Activated naive CD4-positive, alpha-beta T cell treated with anti-CD3 and anti-CD28 coated beads, Interleukin-2, amount 50 U/mL, for 16 hours (primary cell): Measurements from ENCODE around the gene FOLR3.
"Not testable (repeated sequence)": the region's sequence is repeated elsewhere in the genome, so short reads cannot be mapped to it uniquely, and the experiment has no call there.

Experiments
- DNase-seq: peaks from one replicate; pipeline ENCODE4 v3.0.0-alpha.2; 2020

Gene FOLR3

DNA sequence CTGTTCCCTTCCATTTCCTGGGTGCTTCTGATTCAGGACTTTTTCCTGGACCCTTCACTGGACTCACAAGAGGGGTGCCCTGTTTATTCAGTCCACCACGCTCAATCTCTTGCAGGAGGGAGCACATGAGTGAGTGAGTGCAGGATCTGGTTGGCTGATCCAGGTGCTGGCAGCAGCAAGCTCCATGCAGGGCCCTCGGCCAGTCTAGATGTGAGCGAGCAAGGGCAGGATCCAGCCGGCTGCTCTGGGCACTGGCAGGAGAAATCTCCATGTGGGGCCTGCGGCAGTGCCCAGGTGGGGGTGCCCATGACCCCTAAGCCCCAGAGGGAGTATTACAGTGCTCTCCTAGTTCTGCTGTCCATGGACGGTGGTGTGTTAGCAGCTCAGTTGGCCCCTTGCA is 11.5 kb upstream of the FOLR3 start:
- no peak for DNase-seq

- DNase-seq: no peak
Observed at GRCh38 chr11:72125956-72126355, 9.6 kb upstream of the FOLR3 start.

- DNase-seq: no peak
Observed at GRCh38 chr11:72127923-72128322, 7.6 kb upstream of the FOLR3 start.

DNA sequence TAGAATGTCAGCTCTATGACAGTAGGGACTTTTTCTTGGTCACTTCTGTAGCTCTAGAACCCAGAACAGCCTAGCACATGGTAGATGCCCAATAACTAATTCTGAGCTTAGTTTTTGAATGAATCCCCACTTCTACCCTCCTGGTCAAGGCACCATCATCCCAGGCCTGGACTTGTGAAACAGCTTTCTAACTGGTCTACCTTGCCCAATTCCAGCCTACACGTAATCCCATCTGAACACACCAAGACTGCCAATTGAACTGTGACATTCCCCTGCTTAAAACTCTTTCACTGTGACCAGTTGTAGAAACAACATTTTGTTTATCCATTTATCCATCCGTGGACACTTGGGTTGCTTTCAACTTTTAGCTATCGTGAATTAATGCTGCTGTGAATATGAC is 6.1 kb upstream of the FOLR3 start:
- no peak for DNase-seq

- DNase-seq: no peak
Observed at GRCh38 chr11:72132646-72133045, 2.9 kb upstream of the FOLR3 start.

DNA sequence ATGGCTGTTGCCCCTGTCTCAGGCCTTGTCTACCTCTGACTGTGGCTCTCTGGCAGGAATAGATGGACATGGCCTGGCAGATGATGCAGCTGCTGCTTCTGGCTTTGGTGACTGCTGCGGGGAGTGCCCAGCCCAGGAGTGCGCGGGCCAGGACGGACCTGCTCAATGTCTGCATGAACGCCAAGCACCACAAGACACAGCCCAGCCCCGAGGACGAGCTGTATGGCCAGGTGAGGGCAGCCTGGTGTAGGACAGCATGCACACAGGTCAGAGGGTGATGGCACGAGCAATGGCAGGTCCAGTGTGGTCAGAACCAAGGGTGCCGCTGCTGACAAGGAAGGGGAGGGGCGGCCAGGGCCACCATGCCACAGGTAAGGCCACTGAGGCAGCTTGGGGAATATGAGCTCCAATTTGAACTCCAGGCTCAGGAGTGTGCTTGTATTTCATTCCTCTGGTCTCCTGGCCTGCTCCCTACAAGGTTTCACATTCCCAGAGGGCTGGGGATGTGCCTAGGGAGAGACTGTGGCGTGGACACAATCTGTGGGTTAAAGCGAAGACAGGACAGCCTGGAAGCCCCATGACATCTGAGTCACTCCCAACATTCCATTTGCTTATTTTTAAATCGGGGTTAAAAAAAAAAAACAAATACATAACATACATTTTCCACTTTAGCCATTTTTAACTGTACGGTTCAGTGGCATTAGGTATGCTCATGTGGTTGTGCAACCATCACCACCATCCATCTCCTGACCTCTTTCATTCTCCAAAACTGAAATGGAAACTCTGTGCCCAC is 562 bp downstream of the FOLR3 start:
- no peak for DNase-seq

DNA sequence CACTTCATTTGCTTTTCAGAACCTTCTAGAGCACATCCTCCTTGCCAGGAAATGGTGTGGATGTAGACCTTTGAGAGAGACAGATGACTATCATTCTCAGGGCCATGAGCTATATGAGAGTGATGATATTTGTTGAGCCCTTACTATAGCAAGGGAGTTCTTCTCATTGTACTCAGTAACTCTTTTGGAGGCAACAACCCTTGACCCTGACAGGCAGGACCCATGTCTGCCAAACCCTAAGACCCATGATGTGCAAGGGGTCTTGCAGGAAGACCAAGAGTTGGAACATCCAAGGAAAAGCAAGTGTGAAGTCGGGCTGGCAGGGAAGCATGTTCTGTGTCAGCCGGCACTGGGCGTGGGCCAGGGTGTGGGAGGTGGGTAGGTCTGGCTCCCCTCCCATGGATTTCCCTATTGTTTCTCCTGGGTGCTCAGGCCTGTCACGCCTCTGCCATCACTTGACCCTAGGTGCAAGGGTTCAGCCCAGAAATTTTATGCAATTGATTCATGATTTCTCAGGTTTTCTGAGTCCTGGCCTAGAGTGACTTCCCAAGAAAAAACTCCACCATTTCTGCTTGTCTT is 1.2 kb downstream of the FOLR3 start:
- DNase-seq: no peak

GRCh38 chr11:72138821-72139390 is 3.4 kb downstream of the FOLR3 start:
- DNase-seq: no peak

GRCh38 chr11:72139500-72139899 is 4.0 kb downstream of the FOLR3 start:
- no peak for DNase-seq

- no peak for DNase-seq
Observed at GRCh38 chr11:72140661-72141060, 5.1 kb downstream of the FOLR3 start.

GRCh38 chr11:72141066-72141465 is 5.5 kb downstream of the FOLR3 start:
- DNase-seq: no peak

- DNase-seq: not testable (repeated sequence)
Observed at GRCh38 chr11:72142086-72142485, 6.6 kb downstream of the FOLR3 start.

DNA sequence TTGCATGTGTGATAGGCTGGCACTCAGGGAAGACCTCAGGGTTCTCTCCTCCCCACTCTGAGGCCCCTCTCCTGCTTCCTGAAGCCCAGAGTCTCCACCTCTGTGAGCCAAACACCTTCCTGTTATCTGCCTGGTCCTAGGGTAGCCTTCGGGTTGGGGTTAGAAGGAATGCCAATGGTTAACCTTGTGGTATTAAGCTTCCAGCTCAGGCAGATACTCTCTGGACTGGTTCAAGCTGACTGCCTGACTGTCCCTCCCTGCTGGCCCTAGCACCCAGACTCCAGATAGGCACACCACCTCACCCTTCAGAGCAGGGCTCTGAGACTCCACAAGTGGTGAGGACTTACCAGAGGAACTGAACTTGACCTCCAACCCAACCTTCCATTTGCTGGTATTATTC is 7.0 kb downstream of the FOLR3 start:
- DNase-seq: not testable (repeated sequence)

GRCh38 chr11:72144807-72145565 is 9.5 kb downstream of the FOLR3 start:
- DNase-seq: no peak

DNA sequence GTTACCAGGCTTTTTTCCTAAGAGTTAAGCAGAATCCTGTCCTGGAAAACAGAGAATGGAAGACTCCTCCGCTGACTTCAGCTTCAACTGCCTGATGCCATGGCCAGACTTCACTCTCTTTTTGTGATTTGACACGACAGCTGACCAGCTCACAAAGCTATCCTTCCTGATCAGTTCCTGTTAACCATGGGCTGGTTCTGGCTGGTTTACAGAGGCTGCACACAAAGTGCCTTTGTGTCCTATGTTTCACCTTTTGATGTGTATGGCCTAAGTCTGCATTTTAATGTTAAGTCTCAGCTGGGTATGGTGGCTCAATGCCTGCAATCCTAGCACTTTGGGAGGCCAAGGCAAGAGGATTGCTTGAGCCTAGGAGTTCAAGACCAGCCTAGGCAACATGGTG is 11.1 kb downstream of the FOLR3 start:
- no peak for DNase-seq

DNA sequence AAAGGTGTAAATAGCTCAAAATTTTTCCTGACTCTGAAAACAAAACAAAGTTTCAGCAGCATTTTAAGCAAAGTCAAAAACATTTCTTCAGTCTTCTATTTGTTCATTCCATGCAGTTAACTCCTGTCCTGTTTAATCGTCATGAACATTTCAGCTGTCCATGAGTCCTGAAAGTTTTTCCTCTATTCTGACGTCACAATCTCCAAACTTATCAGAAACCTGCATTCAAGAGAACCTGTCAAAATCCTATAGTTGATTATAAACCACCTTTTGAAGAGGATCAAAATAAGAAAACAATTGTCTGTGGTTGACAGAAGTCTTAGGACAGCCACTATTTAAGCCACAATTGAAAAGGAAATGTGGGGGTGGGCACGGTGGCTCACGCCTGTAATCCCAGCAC is 15.4 kb downstream of the FOLR3 start:
- no peak for DNase-seq

DNA sequence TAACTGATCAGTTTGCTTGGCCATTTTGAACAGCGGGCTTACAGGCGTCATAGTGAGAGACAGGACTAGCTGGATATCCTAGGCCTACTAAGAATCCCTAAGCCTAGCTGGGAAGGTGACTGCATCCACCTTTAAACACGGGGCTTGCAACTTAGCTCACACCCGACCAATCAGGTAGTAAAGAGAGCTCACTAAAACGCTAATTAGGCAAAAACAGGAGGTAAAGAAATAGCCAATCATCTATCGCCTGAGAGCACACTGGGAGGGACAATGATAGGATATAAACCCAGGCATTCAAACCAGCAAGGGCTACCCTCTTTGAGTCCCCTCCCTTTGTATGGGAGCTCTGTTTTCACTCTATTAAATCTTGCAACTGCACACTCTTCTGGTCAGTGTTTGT is 18.3 kb downstream of the FOLR3 start:
- DNase-seq: not testable (repeated sequence)

GRCh38 chr11:72154816-72155215 is 19.3 kb downstream of the FOLR3 start:
- no peak for DNase-seq

- no peak for DNase-seq
Observed at GRCh38 chr11:72155751-72156150, 20.2 kb downstream of the FOLR3 start.

GRCh38 chr11:72157131-72157530 is 21.6 kb downstream of the FOLR3 start:
- DNase-seq: no peak

DNA sequence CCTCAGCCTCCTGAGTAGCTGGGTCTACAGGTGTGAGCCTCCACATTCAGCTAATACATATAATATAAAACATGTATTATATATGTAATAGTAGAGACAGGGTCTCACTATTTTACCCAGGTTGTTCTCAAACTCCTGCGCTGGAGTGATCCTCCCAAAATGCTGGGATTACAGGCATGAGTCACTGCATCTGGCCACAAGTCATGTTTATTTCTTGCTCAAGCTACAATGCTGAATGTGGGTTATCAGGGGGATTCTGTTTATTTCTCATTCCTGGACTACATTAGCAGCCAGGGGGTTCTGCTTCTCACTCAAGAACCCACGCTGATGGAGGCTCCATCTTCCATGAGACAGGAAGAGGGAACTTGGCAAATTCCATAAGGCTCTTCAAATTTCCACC is 24.8 kb downstream of the FOLR3 start:
- no peak for DNase-seq

- no peak for DNase-seq
Observed at GRCh38 chr11:72162891-72163492, 27.5 kb downstream of the FOLR3 start.

GRCh38 chr11:72164187-72164586 is 28.7 kb downstream of the FOLR3 start:
- DNase-seq: not testable (repeated sequence)
